Tongue (tissue), 1 donor: ENCODE results near the gene MTM1. TPM values are rescaled to one million over a fixed set of nuclear protein-coding genes. Genes with fewer than 3 reads are reported as not detected.

Source experiments
- total RNA-seq: library from RNA; depleted of rRNA; stranded (reverse); fragments of >200 nt; gene quantifications from one replicate; pipeline ENCODE4 v1.2.3, GENCODE V29; 2014

The MTM1 gene
- total RNA-seq, 1 donor from 2014 or later = 15.3 TPM

Other genes with a start within 250 kb of the MTM1 start
- 3.5 TPM for gene MAMLD1, start 205.3 kb upstream of the MTM1 start, total RNA-seq
- gene MTMR1, start 124.8 kb downstream of the MTM1 start, total RNA-seq = 37.1 TPM